Ovary (tissue), 3 donors: Measurements from ENCODE around the gene CYP27C1.

ENCODE experiments used
- EP300 ChIP-seq: sonication (generic); formaldehyde crosslinking; IDR thresholded peaks from one replicate; pipeline ENCODE4 v1.6.1; 2017; ENCODE audit warnings: antibody characterized with exemption
- TF ChIP-seq, protein P1 (sequence below), 3 donors: fragments of 450-650 bp in 2 of 3; fragments of 200-600 bp in 1 of 3; IDR thresholded peaks; one replicate each; pipeline versions ENCODE4 v1.5.1 to v1.8.0; 2016 to 2022; ENCODE audit warnings: antibody characterized with exemption in 3 of 3, mild to moderate bottlenecking in 1 of 3
- donor health status: DM: no; HTN: no; CAD: no.

DNA sequence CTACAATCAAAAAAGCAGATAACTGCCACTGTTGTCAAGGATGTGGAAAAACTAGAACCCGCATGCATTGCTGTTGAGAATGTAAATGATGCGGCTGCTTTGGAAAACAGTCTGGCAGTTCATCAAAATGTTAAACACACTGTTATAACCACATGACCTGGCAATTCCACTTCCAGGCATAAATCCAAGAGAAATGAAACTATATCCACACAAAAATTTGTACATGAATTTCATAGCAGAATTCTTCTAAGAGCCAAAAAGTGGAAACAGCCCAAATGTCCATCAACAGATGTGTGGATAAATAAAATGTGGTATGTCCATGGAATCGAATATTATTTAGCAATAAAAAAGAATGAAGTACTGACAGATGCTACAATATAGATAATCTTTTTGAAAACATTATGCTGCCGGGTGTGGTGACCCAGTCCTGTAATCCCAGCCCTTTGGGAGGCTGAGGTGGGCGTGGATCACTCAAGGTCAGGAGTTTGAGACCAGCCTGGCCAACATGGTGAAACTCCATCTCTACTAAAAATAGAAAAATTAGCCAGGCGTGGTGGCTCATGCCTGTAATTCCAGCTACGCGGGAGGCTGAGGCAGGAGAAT, 41.8 kb upstream of the CYP27C1 start:
- TF ChIP-seq, protein P1, sequence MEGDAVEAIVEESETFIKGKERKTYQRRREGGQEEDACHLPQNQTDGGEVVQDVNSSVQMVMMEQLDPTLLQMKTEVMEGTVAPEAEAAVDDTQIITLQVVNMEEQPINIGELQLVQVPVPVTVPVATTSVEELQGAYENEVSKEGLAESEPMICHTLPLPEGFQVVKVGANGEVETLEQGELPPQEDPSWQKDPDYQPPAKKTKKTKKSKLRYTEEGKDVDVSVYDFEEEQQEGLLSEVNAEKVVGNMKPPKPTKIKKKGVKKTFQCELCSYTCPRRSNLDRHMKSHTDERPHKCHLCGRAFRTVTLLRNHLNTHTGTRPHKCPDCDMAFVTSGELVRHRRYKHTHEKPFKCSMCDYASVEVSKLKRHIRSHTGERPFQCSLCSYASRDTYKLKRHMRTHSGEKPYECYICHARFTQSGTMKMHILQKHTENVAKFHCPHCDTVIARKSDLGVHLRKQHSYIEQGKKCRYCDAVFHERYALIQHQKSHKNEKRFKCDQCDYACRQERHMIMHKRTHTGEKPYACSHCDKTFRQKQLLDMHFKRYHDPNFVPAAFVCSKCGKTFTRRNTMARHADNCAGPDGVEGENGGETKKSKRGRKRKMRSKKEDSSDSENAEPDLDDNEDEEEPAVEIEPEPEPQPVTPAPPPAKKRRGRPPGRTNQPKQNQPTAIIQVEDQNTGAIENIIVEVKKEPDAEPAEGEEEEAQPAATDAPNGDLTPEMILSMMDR (IDR thresholded peaks at IDR 0.05), result no peak
- TF ChIP-seq EP300, result no peak
